T-helper 2 cell (primary cell): ENCODE data around the gene ATP1A2.
"Not testable (repeated sequence)": the region's sequence is repeated elsewhere in the genome, so short reads cannot be mapped to it uniquely, and the experiment has no call there.

Experiments used
- DNase-seq, 5 experiments: peaks; one replicate each; pipeline versions ENCODE4 v3.0.0 to v3.0.0-alpha.2; 2012 to 2022

Gene ATP1A2

DNA sequence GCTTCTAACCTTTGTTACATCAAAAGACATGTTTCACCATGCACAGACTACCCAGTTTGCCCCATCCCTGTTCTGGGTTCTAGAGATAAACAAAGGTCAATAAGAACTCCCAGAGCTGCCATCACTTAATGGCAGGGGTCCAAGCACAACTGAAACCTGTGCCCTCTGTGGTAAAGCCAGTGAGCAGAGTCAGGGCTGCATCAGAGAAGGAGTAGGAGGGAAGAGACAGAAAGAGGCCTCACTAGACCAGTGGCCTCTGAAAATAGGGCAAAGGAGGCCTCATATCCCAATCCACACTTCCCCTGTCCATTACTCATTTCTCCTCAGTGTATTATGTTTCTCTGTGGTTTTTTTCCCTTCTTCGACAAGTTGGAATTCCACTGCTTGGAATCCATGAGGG is 10.2 kb downstream of the ATP1A2 start:
- DNase-seq = no peak

DNA sequence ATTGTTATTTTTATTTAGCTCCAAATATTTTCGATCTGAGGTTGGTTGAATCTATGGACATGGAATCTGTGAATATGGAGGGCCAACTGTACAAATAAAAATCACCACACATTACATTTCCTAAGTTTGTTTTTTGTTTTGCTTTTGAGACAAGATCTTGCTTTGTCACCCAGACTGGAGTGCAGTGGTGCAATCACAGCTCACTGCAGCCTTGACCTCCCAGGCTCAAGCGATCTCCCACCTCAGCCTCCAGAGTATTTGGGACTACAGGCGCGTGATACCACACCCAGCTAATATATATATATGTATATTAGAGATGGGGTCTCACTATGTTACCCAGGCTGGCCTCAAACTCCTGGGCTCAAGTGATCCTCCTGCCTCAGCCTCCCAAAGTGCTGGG is 10.8 kb downstream of the ATP1A2 start:
- DNase-seq = not testable (repeated sequence)

- DNase-seq = no peak
Measured at GRCh38 chr1:160127381-160127780, 11.8 kb downstream of the ATP1A2 start.

GRCh38 chr1:160127865-160128523 is 12.4 kb downstream of the ATP1A2 start:
- DNase-seq = no peak

- no peak for DNase-seq
Measured at GRCh38 chr1:160128636-160129035, 13.1 kb downstream of the ATP1A2 start.

DNA sequence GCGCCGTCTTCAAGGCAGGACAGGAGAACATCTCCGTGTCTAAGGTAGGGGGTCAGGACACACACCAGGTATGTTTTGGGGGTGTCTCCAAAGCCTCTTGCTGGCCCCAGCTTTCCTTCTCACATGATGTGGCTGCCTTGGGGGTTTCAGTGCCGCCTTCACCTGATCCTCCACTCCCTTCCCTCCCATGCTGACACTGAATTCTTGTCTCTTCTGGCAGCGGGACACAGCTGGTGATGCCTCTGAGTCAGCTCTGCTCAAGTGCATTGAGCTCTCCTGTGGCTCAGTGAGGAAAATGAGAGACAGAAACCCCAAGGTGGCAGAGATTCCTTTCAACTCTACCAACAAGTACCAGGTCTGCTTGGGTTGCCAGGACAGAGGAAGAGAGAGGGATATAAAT is 13.5 kb downstream of the ATP1A2 start:
- no peak for DNase-seq

DNA sequence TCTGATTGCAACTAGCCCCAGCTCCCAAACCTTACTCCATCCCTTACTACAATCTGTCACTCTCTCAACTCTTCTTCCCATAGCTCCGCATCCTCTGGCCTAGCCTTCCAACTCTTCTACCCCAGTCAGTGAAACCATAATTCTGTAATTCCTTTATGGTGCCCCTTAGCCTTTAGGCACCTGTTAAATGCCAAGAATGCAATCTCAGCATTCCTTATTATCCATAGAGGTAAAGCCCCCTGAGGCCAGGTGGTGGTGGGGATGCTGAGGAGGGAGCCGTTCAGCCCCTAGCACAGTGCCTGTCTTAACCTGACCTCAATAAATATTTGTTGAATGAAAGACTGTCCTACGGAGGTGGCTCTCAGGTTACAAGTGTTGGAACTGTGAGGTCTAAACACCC is 14.0 kb downstream of the ATP1A2 start:
- DNase-seq = no peak

- DNase-seq = no peak
Measured at GRCh38 chr1:160129966-160130365, 14.4 kb downstream of the ATP1A2 start.

- DNase-seq = no peak
Measured at GRCh38 chr1:160130486-160130885, 14.9 kb downstream of the ATP1A2 start.

GRCh38 chr1:160130939-160131338 is 15.4 kb downstream of the ATP1A2 start:
- DNase-seq = no peak

- no peak for DNase-seq
Measured at GRCh38 chr1:160131803-160132565, 16.4 kb downstream of the ATP1A2 start.

DNA sequence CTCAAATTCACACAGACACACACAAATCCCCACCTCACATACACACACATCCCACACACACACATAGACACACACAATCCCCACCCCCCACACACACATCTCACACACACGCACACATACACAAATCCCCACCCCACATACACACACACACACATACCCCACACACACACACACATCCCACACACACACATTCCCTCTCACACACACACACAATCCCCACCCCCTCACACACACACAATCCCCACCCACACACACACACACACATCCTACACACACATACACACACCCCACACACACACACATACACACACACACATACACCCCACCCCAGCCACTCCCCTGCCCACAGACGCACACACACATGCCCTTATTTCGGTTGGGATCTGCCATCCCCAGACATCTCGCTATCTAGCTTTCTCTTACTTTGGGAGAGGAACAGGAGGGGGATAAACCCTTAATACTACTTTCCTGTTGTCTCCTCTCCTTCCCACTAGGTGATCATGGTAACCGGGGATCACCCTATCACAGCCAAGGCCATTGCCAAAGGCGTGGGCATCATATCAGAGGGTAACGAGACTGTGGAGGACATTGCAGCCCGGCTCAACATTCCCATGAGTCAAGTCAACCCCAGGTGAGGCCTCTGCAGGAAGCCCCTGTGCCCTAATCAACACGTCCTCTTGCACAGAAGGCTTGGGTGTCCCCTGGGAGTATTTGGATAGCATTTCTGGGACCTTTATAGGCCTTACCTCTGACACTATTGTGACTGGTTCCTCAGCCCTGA is 18.6 kb downstream of the ATP1A2 start:
- no peak for DNase-seq

DNA sequence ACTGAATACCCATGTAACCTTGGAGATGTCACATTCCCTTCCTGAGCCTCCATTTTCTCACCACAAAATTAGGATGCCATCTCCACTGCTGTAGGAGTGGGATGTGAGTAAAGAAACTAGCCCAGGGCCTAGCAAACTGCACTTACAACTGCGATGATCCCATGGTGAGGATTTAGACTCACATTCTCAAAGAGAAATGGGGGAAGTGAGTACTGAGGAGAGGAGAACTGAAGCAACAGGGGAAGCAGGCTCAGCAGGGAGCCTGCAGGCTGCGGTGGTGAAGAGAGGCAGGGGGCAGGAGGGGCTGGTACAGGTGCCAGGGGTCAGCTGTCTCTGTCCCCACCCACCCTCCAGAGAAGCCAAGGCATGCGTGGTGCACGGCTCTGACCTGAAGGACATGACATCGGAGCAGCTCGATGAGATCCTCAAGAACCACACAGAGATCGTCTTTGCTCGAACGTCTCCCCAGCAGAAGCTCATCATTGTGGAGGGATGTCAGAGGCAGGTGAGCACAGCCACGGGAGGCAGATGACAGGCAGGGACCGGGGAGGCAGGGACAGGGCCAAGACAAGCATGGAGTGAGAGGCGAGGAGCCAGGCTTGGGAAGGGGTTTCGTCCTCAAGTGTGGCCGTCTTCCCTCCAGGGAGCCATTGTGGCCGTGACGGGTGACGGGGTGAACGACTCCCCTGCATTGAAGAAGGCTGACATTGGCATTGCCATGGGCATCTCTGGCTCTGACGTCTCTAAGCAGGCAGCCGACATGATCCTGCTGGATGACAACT is 19.4 kb downstream of the ATP1A2 start:
- no peak for DNase-seq

GRCh38 chr1:160136121-160136925 is 20.8 kb downstream of the ATP1A2 start:
- DNase-seq = no peak

DNA sequence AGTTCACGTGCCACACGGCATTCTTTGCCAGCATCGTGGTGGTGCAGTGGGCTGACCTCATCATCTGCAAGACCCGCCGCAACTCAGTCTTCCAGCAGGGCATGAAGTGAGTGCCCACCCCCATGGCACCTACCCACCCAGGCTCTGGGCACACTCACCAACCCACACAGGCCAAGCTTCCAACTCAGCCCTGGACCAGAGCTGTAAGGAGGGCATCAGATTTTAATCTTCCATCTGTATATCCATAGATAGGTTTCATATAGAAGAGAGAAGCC is 21.3 kb downstream of the ATP1A2 start:
- no peak for DNase-seq

DNA sequence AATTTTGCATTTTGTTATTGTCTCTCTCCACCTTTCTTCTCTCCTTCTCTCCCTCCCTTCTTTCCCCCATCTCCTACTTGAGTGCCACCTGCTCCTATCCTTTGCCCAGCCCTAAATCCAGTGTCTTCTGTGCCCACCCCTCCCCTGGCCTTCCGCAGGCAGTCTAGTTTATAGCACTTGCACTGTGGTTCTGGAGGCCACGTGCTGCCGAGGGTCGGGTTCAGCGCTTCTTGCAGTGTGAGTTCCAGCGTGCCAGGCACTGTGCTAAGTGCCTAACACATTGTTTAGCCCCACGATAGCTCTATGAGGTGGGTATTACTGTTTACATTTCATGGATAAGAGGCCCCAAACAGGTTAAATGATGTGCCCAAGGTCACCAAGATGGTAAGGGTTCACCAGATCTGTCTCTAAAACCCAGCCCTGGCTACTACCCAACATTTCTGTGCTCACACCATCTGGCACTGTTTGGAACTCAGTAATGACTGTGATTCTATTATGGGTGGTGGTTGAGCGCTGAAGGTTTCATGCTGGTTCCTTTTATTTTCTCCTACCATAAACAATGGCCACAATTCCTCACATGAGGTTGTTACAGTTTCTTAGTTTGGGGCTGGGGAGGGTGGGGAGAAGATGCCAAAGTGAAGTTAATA is 21.8 kb downstream of the ATP1A2 start:
- DNase-seq = no peak

- no peak for DNase-seq
Measured at GRCh38 chr1:160139840-160140239, 24.3 kb downstream of the ATP1A2 start.

DNA sequence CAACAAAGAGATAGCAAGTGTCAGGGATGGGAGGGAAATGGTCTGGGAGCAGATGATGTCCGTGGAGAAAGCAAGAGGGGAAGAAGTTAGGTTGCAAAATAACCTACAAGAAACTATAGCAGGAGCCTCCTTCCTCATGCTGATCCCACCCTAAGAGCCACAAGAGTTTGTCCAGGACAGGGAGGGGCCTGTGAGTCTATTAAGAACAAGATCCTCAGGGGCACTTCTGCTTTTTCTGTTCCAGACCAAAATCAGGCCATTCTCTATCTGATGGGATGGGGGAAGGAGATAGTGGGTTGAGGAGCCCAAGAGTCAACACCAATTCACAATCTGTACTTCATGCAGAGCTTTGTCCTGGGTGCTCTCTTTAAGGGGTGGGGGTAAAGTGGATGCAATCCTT is 28.1 kb downstream of the ATP1A2 start:
- DNase-seq = no peak

DNA sequence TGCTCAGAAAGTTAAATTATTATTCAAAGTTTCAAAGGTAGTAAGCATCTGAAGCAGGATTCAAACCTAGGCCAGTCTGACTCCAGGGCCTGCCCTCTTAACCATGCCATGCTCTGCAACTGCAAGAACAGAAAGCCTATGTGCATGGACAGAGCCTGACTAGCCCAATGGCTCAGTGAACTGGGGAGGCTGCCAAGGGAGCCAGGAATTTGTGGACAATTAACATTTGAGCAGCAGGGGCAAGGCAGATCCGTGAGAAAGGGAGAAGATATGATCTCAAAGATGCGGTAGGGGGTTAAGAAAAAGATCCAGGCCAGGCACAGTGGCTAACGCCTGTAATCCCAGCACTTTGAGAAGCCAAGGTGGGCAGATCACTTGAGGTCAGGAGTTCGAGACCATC is 29.4 kb downstream of the ATP1A2 start:
- DNase-seq = no peak

DNA sequence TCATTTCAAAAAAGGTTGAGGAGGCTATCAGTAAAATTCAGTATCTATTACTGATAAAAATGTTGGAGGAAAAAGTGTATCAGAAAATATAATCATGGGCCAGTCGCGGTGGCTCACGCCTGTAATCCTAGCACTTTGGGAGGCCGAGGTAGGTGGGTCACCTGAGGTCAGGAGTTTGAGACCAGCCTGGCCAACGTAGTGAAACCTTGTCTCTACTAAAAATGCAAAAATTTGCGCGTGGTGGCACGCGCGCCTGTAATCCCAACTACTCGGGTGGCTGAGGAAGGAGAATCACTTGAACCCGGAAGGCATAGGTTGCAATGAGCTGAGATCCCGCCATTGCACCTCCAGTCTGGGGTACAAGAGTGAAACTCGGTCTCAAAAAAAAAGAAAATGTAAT is 30.5 kb downstream of the ATP1A2 start:
- DNase-seq = no peak

- no peak for DNase-seq
Measured at GRCh38 chr1:160148121-160148520, 32.6 kb downstream of the ATP1A2 start.

- no peak for DNase-seq
Measured at GRCh38 chr1:160149233-160149632, 33.7 kb downstream of the ATP1A2 start.
